HepG2 (cell line): ENCODE measurements around the gene TMEM223. TPM values are rescaled to one million over a fixed set of nuclear protein-coding genes. Genes with fewer than 3 reads are reported as not detected.

ENCODE experiments used
- ADNP ChIP-seq: sonication (generic); formaldehyde crosslinking; IDR thresholded peaks from 2 replicates; pipeline ENCODE4 v1.4.0; 2020; ENCODE audit warnings: missing genetic modification reagents
- AGO2 ChIP-seq: fragments of 200-400 bp; formaldehyde crosslinking; optimal IDR thresholded peaks from 2 replicates; pipeline ENCODE3; 2017; ENCODE audit warnings: mild to moderate bottlenecking, low read depth, low read length, moderate library complexity
- CHD2 ChIP-seq: IDR thresholded peaks from 2 replicates; pipeline ENCODE4 v1.6.1; 2011; ENCODE audit warnings: low read depth, low read length, improper control_type of control experiment
- EEA1 ChIP-seq: sonication (generic); formaldehyde crosslinking; IDR thresholded peaks from 2 replicates; pipeline ENCODE4 v1.5.1; 2020; ENCODE audit warnings: mild to moderate bottlenecking, missing genetic modification reagents, borderline replicate concordance
- GATA4 ChIP-seq: sonication (generic); IDR thresholded peaks from 2 replicates; pipeline ENCODE4 v1.6.1; 2016; ENCODE audit warnings: antibody characterized with exemption, low read depth, borderline replicate concordance
- MYC ChIP-seq: sonication (generic); formaldehyde crosslinking; IDR thresholded peaks from 2 replicates; pipeline ENCODE4 v1.9.0; 2021; ENCODE audit warnings: missing genetic modification reagents, borderline replicate concordance
- NFRKB ChIP-seq: fragments of 450-650 bp; IDR thresholded peaks from 2 replicates; pipeline ENCODE4 v1.6.1; 2017
- REL ChIP-seq: sonication (generic); formaldehyde crosslinking; conservative IDR thresholded peaks from 2 replicates; pipeline ENCODE4 v1.8.0; 2022; ENCODE audit warnings: mild to moderate bottlenecking, missing genetic modification reagents, moderate library complexity
- SIN3B ChIP-seq: fragments of 150-350 bp; IDR thresholded peaks from 2 replicates; pipeline ENCODE4 v1.6.1; 2014; ENCODE audit warnings: low read length
- SOX13 ChIP-seq, 3 experiments: fragments of 450-650 bp in 1 of 3; sonication (generic) in 1 of 3; formaldehyde crosslinking in 1 of 3; IDR thresholded peaks in 2 of 3; conservative IDR thresholded peaks in 1 of 3; 2 replicates each; pipeline versions ENCODE4 v1.5.0 to v1.6.1; 2016 to 2020; ENCODE audit warnings: antibody characterized with exemption in 1 of 3, mild to moderate bottlenecking in 1 of 3, missing compliant biosample characterization in 1 of 3, missing genetic modification reagents in 1 of 3, moderate library complexity in 1 of 3
- SP2 ChIP-seq: sonication (generic); formaldehyde crosslinking; IDR thresholded peaks from 2 replicates; pipeline ENCODE4 v1.5.1; 2020; ENCODE audit warnings: mild to moderate bottlenecking, missing genetic modification reagents
- STAG1 ChIP-seq: sonication (generic); formaldehyde crosslinking; IDR thresholded peaks from 2 replicates; pipeline ENCODE4 v1.4.0; 2020; ENCODE audit warnings: missing genetic modification reagents
- TBP ChIP-seq: sonication (generic); formaldehyde crosslinking; IDR thresholded peaks from 2 replicates; pipeline ENCODE4 v1.5.0; 2020; ENCODE audit warnings: missing genetic modification reagents
- TBX3 ChIP-seq: fragments of 450-650 bp; IDR thresholded peaks from 2 replicates; pipeline ENCODE4 v1.6.1; 2017; ENCODE audit warnings: antibody characterized with exemption, mild to moderate bottlenecking, inconsistent platforms, borderline replicate concordance
- TCF12 ChIP-seq, 2 experiments: fragments of 450-650 bp in 1 of 2; sonication (generic) in 1 of 2; formaldehyde crosslinking in 1 of 2; IDR thresholded peaks; 2 replicates each; pipeline versions ENCODE4 v1.6.1 to v1.8.0; 2017 to 2022; ENCODE audit warnings: antibody characterized with exemption in 1 of 2, mild to moderate bottlenecking in 1 of 2, missing genetic modification reagents in 1 of 2, moderate library complexity in 1 of 2
- TP53 ChIP-seq: sonication (generic); formaldehyde crosslinking; conservative IDR thresholded peaks from 2 replicates; pipeline ENCODE4 v1.4.0; 2020; ENCODE audit warnings: missing genetic modification reagents
- ZFP37 ChIP-seq: sonication (generic); formaldehyde crosslinking; IDR thresholded peaks from 2 replicates; pipeline ENCODE4 v1.4.0; 2020; ENCODE audit warnings: missing genetic modification reagents, borderline replicate concordance
- ZNF232 ChIP-seq: sonication (generic); formaldehyde crosslinking; IDR thresholded peaks from 2 replicates; pipeline ENCODE4 v1.4.0; 2020; ENCODE audit warnings: missing genetic modification reagents, borderline replicate concordance
- ZNF333 ChIP-seq: sonication (generic); formaldehyde crosslinking; IDR thresholded peaks from 2 replicates; pipeline ENCODE4 v1.4.0; 2020; ENCODE audit warnings: mild to moderate bottlenecking, missing genetic modification reagents, borderline replicate concordance
- ZNF724P ChIP-seq: sonication (generic); formaldehyde crosslinking; IDR thresholded peaks from 2 replicates; pipeline ENCODE4 v1.8.0; 2022; ENCODE audit warnings: missing genetic modification reagents, borderline replicate concordance
- ZNF737 ChIP-seq: sonication (generic); formaldehyde crosslinking; IDR thresholded peaks from 2 replicates; pipeline ENCODE4 v1.5.0; 2020; ENCODE audit warnings: missing genetic modification reagents, mild to moderate bottlenecking, borderline replicate concordance
- ZNF878 ChIP-seq: sonication (generic); formaldehyde crosslinking; IDR thresholded peaks from 2 replicates; pipeline ENCODE4 v1.8.1; 2023; ENCODE audit warnings: mild to moderate bottlenecking, missing genetic modification reagents, moderate library complexity
- polyA plus RNA-seq, 8 experiments: library from polyadenylated mRNA; depleted of rRNA in 3 of 8; stranded (reverse) in 7 of 8; unstranded in 1 of 8; fragments of >200 nt; fragmentation: Illumina TruSeq in 4 of 8; extraction: Trizol in 4 of 8; gene quantifications; 2 replicates each; pipeline versions ENCODE4 v1.2.1 to v1.2.3, GENCODE V29; 2011 to 2016; ENCODE audit warnings: low read depth in 4 of 8, missing spikeins in 1 of 8, mixed read lengths in 1 of 8; ENCODE audit not compliant: insufficient read depth in 1 of 8
- total RNA-seq, 5 experiments: library from RNA; depleted of rRNA; stranded (reverse); fragments of >200 nt; fragmentation: Illumina TruSeq; extraction: Trizol; gene quantifications; 2 replicates each; pipeline ENCODE4 v1.2.3, GENCODE V29; 2016; ENCODE audit warnings: low read depth in 1 of 5
- TF ChIP-seq, protein P1 (sequence below): sonication (generic); formaldehyde crosslinking; IDR thresholded peaks from 2 replicates; pipeline ENCODE4 v1.9.0; 2022; ENCODE audit warnings: missing genetic modification reagents, mild to moderate bottlenecking, borderline replicate concordance
- TF ChIP-seq, protein P2 (sequence below): sonication (generic); formaldehyde crosslinking; IDR thresholded peaks from 2 replicates; pipeline ENCODE4 v1.5.1; 2020; ENCODE audit warnings: mild to moderate bottlenecking, missing genetic modification reagents, moderate library complexity
- TF ChIP-seq, protein P3 (sequence below): IDR thresholded peaks from 2 replicates; pipeline ENCODE4 v1.6.1; 2016; ENCODE audit warnings: missing compliant biosample characterization, missing genetic modification reagents, borderline replicate concordance

TMEM223 gene
- total and polyA plus RNA-seq, 2 of the 13 experiments (the other 11 are each of a cell fraction or from before 2014, with no cell fraction given): 19.5 to 24.9 TPM

DNA sequence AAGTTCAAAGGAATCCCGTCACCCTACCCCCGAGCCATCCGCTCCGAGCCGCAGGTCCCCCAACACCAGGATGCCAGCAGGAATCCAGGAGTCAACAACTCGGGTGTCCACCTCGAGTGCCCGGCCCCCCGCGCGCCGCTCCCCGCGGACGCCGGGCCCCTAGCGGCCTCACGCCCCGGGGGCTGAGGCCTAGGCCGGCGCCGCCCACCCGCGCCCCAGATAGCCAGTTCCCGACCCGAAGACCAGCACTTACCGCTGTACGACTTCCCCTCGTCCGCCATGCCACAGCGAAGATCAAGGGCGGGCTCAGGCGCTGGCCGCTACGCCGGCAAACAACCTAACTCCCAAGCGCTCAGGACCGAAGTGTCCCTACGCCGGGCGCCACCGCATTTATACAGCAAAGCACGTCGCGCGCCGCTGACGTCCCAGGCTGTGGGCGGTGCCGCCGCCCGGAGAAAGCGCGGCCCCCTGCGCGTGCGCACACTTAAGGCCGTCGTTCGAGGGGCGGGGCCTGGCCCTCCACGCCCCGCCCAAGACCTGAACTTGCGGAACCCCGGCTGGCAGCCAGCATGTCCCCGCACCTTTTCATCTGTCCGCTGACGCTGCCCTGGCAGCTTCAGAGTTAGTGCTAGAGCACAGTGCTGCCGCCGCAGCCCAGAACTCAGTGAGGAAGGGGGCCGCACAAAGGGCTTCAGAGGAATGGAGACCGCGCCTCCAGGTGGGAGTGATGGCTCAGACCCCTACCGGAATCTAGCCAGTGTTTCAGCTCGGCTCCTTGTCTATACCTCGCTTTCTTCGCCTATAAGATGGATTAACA lies 13.5 kb upstream of the TMEM223 start, which contains the start of gene NXF1 (continued):
- TF ChIP-seq STAG1 (CRISPR knock-in tag): no peak
- peak; percentile 57; the same call in 1 of the 2 replicates for TF ChIP-seq REL (CRISPR knock-in tag)
- peak; percentile 78; the same call in 1 of the 2 replicates for TF ChIP-seq MYC (CRISPR knock-in tag)
- no peak for TF ChIP-seq ADNP (CRISPR knock-in tag)
- no peak for TF ChIP-seq NFRKB
- peak; percentile 61; the same call in 1 of the 2 replicates for TF ChIP-seq ZNF333 (CRISPR knock-in tag)
- TF ChIP-seq, protein P1, sequence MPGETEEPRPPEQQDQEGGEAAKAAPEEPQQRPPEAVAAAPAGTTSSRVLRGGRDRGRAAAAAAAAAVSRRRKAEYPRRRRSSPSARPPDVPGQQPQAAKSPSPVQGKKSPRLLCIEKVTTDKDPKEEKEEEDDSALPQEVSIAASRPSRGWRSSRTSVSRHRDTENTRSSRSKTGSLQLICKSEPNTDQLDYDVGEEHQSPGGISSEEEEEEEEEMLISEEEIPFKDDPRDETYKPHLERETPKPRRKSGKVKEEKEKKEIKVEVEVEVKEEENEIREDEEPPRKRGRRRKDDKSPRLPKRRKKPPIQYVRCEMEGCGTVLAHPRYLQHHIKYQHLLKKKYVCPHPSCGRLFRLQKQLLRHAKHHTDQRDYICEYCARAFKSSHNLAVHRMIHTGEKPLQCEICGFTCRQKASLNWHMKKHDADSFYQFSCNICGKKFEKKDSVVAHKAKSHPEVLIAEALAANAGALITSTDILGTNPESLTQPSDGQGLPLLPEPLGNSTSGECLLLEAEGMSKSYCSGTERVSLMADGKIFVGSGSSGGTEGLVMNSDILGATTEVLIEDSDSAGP: peak; percentile 90
- peak; percentile 62; the same call in 1 of the 2 replicates for TF ChIP-seq SOX13 (IDR thresholded peaks at IDR 0.05)
- TF ChIP-seq SOX13 (CRISPR knock-in tag; conservative IDR thresholded peaks at IDR 0.05 in 1 of 2, IDR thresholded peaks at IDR 0.05 in 1 of 2): peak in 1 of 2 experiments; percentile 59; a peak in 2 of 4 replicates
- TF ChIP-seq TCF12 (IDR thresholded peaks at IDR 0.05): no peak
- no peak for TF ChIP-seq TCF12 (CRISPR knock-in tag; IDR thresholded peaks at IDR 0.05)
- 0 out of 2 replicates have a peak, but pooled peaks have one; percentile 58 for TF ChIP-seq TBP (CRISPR knock-in tag)
- peak; percentile 93 for TF ChIP-seq GATA4
- TF ChIP-seq, protein P2, sequence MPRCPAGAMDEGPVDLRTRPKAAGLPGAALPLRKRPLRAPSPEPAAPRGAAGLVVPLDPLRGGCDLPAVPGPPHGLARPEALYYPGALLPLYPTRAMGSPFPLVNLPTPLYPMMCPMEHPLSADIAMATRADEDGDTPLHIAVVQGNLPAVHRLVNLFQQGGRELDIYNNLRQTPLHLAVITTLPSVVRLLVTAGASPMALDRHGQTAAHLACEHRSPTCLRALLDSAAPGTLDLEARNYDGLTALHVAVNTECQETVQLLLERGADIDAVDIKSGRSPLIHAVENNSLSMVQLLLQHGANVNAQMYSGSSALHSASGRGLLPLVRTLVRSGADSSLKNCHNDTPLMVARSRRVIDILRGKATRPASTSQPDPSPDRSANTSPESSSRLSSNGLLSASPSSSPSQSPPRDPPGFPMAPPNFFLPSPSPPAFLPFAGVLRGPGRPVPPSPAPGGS (CRISPR knock-in tag): peak; percentile 51; the same call in 1 of the 2 replicates
- TF ChIP-seq CHD2: peak; percentile 58; the same call in 1 of the 2 replicates
- TF ChIP-seq EEA1 (CRISPR knock-in tag): 0 out of 2 replicates have a peak, but pooled peaks have one; percentile 19
- no peak for TF ChIP-seq ZNF737 (CRISPR knock-in tag)
- TF ChIP-seq SIN3B: peak; percentile 65; the same call in 1 of the 2 replicates
- peak; percentile 99 for TF ChIP-seq AGO2
- TF ChIP-seq ZNF232: peak; percentile 91
- peak; percentile 46; the same call in 1 of the 2 replicates for TF ChIP-seq ZNF878 (CRISPR knock-in tag)
- 0 out of 2 replicates have a peak, but pooled peaks have one; percentile 57 for TF ChIP-seq TP53 (CRISPR knock-in tag)
- TF ChIP-seq ZFP37 (CRISPR knock-in tag): peak; percentile 68; the same call in 1 of the 2 replicates
- TF ChIP-seq, protein P3, sequence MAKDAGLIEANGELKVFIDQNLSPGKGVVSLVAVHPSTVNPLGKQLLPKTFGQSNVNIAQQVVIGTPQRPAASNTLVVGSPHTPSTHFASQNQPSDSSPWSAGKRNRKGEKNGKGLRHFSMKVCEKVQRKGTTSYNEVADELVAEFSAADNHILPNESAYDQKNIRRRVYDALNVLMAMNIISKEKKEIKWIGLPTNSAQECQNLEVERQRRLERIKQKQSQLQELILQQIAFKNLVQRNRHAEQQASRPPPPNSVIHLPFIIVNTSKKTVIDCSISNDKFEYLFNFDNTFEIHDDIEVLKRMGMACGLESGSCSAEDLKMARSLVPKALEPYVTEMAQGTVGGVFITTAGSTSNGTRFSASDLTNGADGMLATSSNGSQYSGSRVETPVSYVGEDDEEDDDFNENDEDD: peak; percentile 64; the same call in 1 of the 2 replicates
- peak; percentile 54; the same call in 1 of the 2 replicates for TF ChIP-seq SP2
- no peak for TF ChIP-seq ZNF724P (CRISPR knock-in tag)
- TF ChIP-seq TBX3: no peak
